Lower lobe of right lung (tissue), 2 donors: ENCODE results near the gene RASGRP2. TPM values are rescaled to one million over a fixed set of nuclear protein-coding genes. Genes with fewer than 3 reads are reported as not detected.

Experiments used
- ATAC-seq, 2 donors: fragments of 200-7000 bp; cut with Tn5 transposase; one replicate each; pipeline ENCODE4 v1.9.1; 2020 to 2022; ENCODE audit warnings: mild to moderate bottlenecking in 2 of 2, moderate library complexity in 2 of 2
- DNase-seq: peaks from one replicate; pipeline ENCODE4 v3.0.0-alpha.2; 2020
- H3K27ac ChIP-seq: fragments of 200-600 bp; one replicate; pipeline ENCODE4 v1.8.0; 2022
- H3K27me3 ChIP-seq: fragments of 200-600 bp; one replicate; pipeline ENCODE4 v1.8.0; 2022; ENCODE audit warnings: low read depth
- H3K36me3 ChIP-seq: fragments of 200-600 bp; one replicate; pipeline ENCODE4 v1.8.0; 2022; ENCODE audit warnings: mild to moderate bottlenecking
- H3K4me1 ChIP-seq: fragments of 200-600 bp; one replicate; pipeline ENCODE4 v1.8.0; 2022
- H3K4me3 ChIP-seq: fragments of 200-600 bp; one replicate; pipeline ENCODE4 v1.8.0; 2022; ENCODE audit warnings: mild to moderate bottlenecking
- H3K9me3 ChIP-seq: fragments of 200-600 bp; one replicate; pipeline ENCODE4 v1.8.0; 2022
- CTCF ChIP-seq: fragments of 200-600 bp; IDR thresholded peaks from one replicate; pipeline ENCODE4 v1.8.0; 2022; ENCODE audit warnings: antibody characterized with exemption, mild to moderate bottlenecking
- intact Hi-C: fragments of 100-400 bp; cut with DNase I; formaldehyde crosslinking; loops from one replicate; pipeline ENCODE4 v1.11.0; 2022
- total RNA-seq: library from RNA; stranded (reverse); fragmentation: NEBNext Ultra II Directional; extraction: Animal tissue kit (Norgen Biotek cat#: 25700); gene quantifications from one replicate; pipeline ENCODE4 v1.2.1, GENCODE V29; 2021
- donor health status: DM: no; HTN: yes; CAD: no; lungs with severe emphysema.

RASGRP2 gene
- total RNA-seq, 1 donor from 2014 or later, result 30.4 TPM

GRCh38 chr11:64753380-64754123 is 9.6 kb upstream of the RASGRP2 start:
- H3K4me1 ChIP-seq, result no peaks in the 10 kb centered on the region
- ATAC-seq (peak in 1 of 2 donors; percentile 2), DNase-seq (no peak)
- no peaks in the 10 kb centered on the region for H3K36me3 ChIP-seq
- TF ChIP-seq CTCF, result no peak
- intact Hi-C loops, result no loop called here
- H3K9me3 ChIP-seq, result no peaks in the 10 kb centered on the region
- no peak overlapping the region for H3K4me3 ChIP-seq
- H3K27ac ChIP-seq, result no peak overlapping the region
- H3K27me3 ChIP-seq, result no peaks in the 10 kb centered on the region

- no peaks in the 10 kb centered on the region for H3K4me1 ChIP-seq
- no peak overlapping the region for H3K27ac ChIP-seq
- intact Hi-C loops, result no loop called here
- no peaks in the 10 kb centered on the region for H3K9me3 ChIP-seq
- ATAC-seq (peak in 1 of 2 donors; percentile 8), DNase-seq (no peak)
- no peak for TF ChIP-seq CTCF
- no peaks in the 10 kb centered on the region for H3K27me3 ChIP-seq
- H3K36me3 ChIP-seq, result no peaks in the 10 kb centered on the region
- no peak overlapping the region for H3K4me3 ChIP-seq
These were observed 9.1 kb upstream of the RASGRP2 start for GRCh38 chr11:64753019-64753379.

GRCh38 chr11:64752175-64752970 is 8.4 kb upstream of the RASGRP2 start:
- Histone ChIP-seq H3K27me3 (no peaks in the 10 kb centered on the region), H3K9me3 (no peaks in the 10 kb centered on the region), H3K36me3 (no peaks in the 10 kb centered on the region), H3K4me3 (no peak overlapping the region), H3K4me1 (no peaks in the 10 kb centered on the region), H3K27ac (no peak overlapping the region)
- DNase-seq (no peak), ATAC-seq (no peak)
- intact Hi-C loops, result no loop called here
- TF ChIP-seq CTCF, result no peak

GRCh38 chr11:64751580-64751979 is 7.6 kb upstream of the RASGRP2 start:
- Histone ChIP-seq H3K27me3 (no peaks in the 10 kb centered on the region), H3K9me3 (no peaks in the 10 kb centered on the region), H3K27ac (no peak overlapping the region), H3K4me3 (no peak overlapping the region), H3K36me3 (no peaks in the 10 kb centered on the region), H3K4me1 (no peaks in the 10 kb centered on the region)
- intact Hi-C loops, result no loop called here
- ATAC-seq, result no peak
- no peak for DNase-seq
- TF ChIP-seq CTCF, result no peak

GRCh38 chr11:64751136-64751535 is 7.2 kb upstream of the RASGRP2 start:
- H3K4me3 ChIP-seq, result no peak overlapping the region
- ATAC-seq, result no peak
- DNase-seq, result no peak
- H3K27me3 ChIP-seq, result no peaks in the 10 kb centered on the region
- TF ChIP-seq CTCF, result no peak
- H3K4me1 ChIP-seq, result no peaks in the 10 kb centered on the region
- no peak overlapping the region for H3K27ac ChIP-seq
- H3K36me3 ChIP-seq, result no peaks in the 10 kb centered on the region
- H3K9me3 ChIP-seq, result no peaks in the 10 kb centered on the region
- intact Hi-C loops, result no loop called here
